IMR-90 (cell line): ENCODE measurements around the gene HPGDS. TPM values are rescaled to one million over a fixed set of nuclear protein-coding genes. Genes with fewer than 3 reads are reported as not detected.

Source experiments
- ATAC-seq: fragments of 200-7000 bp; cut with Tn5 transposase; 2 replicates; pipeline ENCODE4 v1.9.1; 2020; ENCODE audit warnings: low read depth, mild to moderate bottlenecking, moderate library complexity
- Bru-seq: library from RNA; stranded (reverse); fragments of 400-500 nt; gene quantifications from one replicate; lab custom pipeline; 2021; lab: Mats Ljungman, UMichigan
- BruChase-seq, 2 experiments: library from RNA; stranded (reverse); fragments of 400-500 nt; gene quantifications; one replicate each; lab custom pipeline; 2021; lab: Mats Ljungman, UMichigan
- BruUV-seq: library from RNA; stranded (reverse); fragments of 400-500 nt; replicated peaks from 2 replicates; lab custom pipeline; 2021; lab: Mats Ljungman, UMichigan
- CTCF ChIA-PET: fragments of 300-600 bp; formaldehyde crosslinking; extraction: SDS; loops from one replicate; lab custom pipeline; 2021; ENCODE audit warnings: antibody characterized with exemption; lab: Yijun Ruan, JAX
- POLR2A ChIA-PET: fragments of 300-600 bp; sonication (Branson Sonifier 250); formaldehyde crosslinking; loops from one replicate; lab custom pipeline; 2022; ENCODE audit warnings: antibody characterized with exemption; ENCODE audit not compliant: unreplicated experiment; lab: Charles Lee
- DNase-seq: peaks from one replicate; pipeline ENCODE4 v3.0.0; 2013
- H2AFZ ChIP-seq: replicated peaks from 2 replicates; pipeline ENCODE3; 2013; ENCODE audit warnings: low read length, mild to moderate bottlenecking; ENCODE audit not compliant: poor library complexity
- H2AK5ac ChIP-seq: 2 replicates; pipeline ENCODE4 v1.6.1; 2013; ENCODE audit warnings: low read depth, low read length, inconsistent platforms
- H2AK9ac ChIP-seq: replicated peaks from 2 replicates; pipeline ENCODE3; 2013; ENCODE audit warnings: mild to moderate bottlenecking, low read depth, low read length, moderate library complexity; ENCODE audit not compliant: poor library complexity
- H2BK120ac ChIP-seq: 2 replicates; pipeline ENCODE4 v1.6.1; 2013; ENCODE audit warnings: low read depth, low read length, inconsistent platforms
- H2BK15ac ChIP-seq: 3 replicates; pipeline ENCODE4 v1.6.1; 2013; ENCODE audit warnings: low read depth, low read length, inconsistent platforms
- H2BK20ac ChIP-seq: 2 replicates; pipeline ENCODE4 v1.6.1; 2013; ENCODE audit warnings: low read depth, mild to moderate bottlenecking, inconsistent platforms, low read length, moderate library complexity
- H2BK5ac ChIP-seq: 2 replicates; pipeline ENCODE4 v1.6.1; 2013; ENCODE audit warnings: mild to moderate bottlenecking, low read depth, low read length, inconsistent platforms; ENCODE audit not compliant: poor library complexity, severe bottlenecking
- H3K14ac ChIP-seq: replicated peaks from 2 replicates; pipeline ENCODE4 v1.6.1; 2013; ENCODE audit warnings: low read depth, low read length, inconsistent platforms
- H3K18ac ChIP-seq: 2 replicates; pipeline ENCODE4 v1.6.1; 2013; ENCODE audit warnings: low read depth, low read length, control low read depth
- H3K23ac ChIP-seq: 2 replicates; pipeline ENCODE4 v1.6.1; 2013; ENCODE audit warnings: low read depth, low read length, inconsistent platforms
- H3K27ac ChIP-seq: 2 replicates; pipeline ENCODE4 v1.5.1; 2013; ENCODE audit warnings: mild to moderate bottlenecking, control low read depth, low read length; ENCODE audit not compliant: insufficient read depth
- H3K27me3 ChIP-seq: 2 replicates; pipeline ENCODE4 v1.6.1; 2013; ENCODE audit warnings: low read length; ENCODE audit not compliant: control insufficient read depth, insufficient read depth
- H3K36me3 ChIP-seq: 2 replicates; pipeline ENCODE4 v1.6.1; 2013; ENCODE audit warnings: low read length, mixed read lengths; ENCODE audit not compliant: control insufficient read depth, insufficient read depth
- H3K4ac ChIP-seq: 2 replicates; pipeline ENCODE4 v1.6.1; 2013; ENCODE audit warnings: low read depth, low read length, inconsistent platforms
- H3K4me1 ChIP-seq: 2 replicates; pipeline ENCODE4 v1.6.1; 2013; ENCODE audit warnings: low read length, mixed read lengths; ENCODE audit not compliant: control insufficient read depth, insufficient read depth
- H3K4me2 ChIP-seq: 2 replicates; pipeline ENCODE4 v1.6.1; 2013; ENCODE audit warnings: low read depth, mild to moderate bottlenecking, control low read depth, low read length, moderate library complexity
- H3K4me3 ChIP-seq: 2 replicates; pipeline ENCODE4 v1.5.1; 2013; ENCODE audit warnings: low read depth, mild to moderate bottlenecking, control low read depth, low read length, moderate library complexity; ENCODE audit not compliant: insufficient read depth
- H3K56ac ChIP-seq: 2 replicates; pipeline ENCODE4 v1.6.1; 2013; ENCODE audit warnings: low read length, inconsistent platforms; ENCODE audit not compliant: insufficient read depth; ENCODE audit errors: extremely low read depth
- H3K79me1 ChIP-seq, 2 experiments: 2 replicates each; pipeline ENCODE4 v1.6.1; 2013; ENCODE audit warnings: low read length in 2 of 2, inconsistent platforms in 1 of 2, low read depth in 1 of 2
- H3K9ac ChIP-seq: 2 replicates; pipeline ENCODE4 v1.6.1; 2013; ENCODE audit warnings: low read depth, low read length, control low read depth
- H3K9me1 ChIP-seq: 2 replicates; pipeline ENCODE4 v1.6.1; 2013; ENCODE audit warnings: low read length, inconsistent platforms; ENCODE audit not compliant: insufficient read depth
- H3K9me3 ChIP-seq: 2 replicates; pipeline ENCODE4 v1.6.1; 2013; ENCODE audit warnings: low read length; ENCODE audit not compliant: control insufficient read depth, insufficient read depth
- H4K20me1 ChIP-seq: 2 replicates; pipeline ENCODE4 v1.6.1; 2013; ENCODE audit warnings: low read length, inconsistent platforms; ENCODE audit not compliant: insufficient read depth
- H4K5ac ChIP-seq: 2 replicates; pipeline ENCODE4 v1.6.1; 2013; ENCODE audit warnings: mild to moderate bottlenecking, low read depth, low read length, control low read depth
- H4K8ac ChIP-seq, 2 experiments: 2 replicates each; pipeline ENCODE4 v1.6.1; 2013; ENCODE audit warnings: low read depth in 2 of 2, low read length in 2 of 2, control low read depth in 1 of 2, inconsistent platforms in 1 of 2
- H4K91ac ChIP-seq: 2 replicates; pipeline ENCODE4 v1.6.1; 2013; ENCODE audit warnings: low read depth, low read length, inconsistent platforms; ENCODE audit not compliant: insufficient read depth
- BHLHE40 ChIP-seq: fragments of 150-350 bp; IDR thresholded peaks from 2 replicates; pipeline ENCODE4 v1.6.1; 2016; ENCODE audit warnings: mild to moderate bottlenecking, low read depth, low read length
- CEBPB ChIP-seq: IDR thresholded peaks from 2 replicates; pipeline ENCODE4 v1.6.1; 2012; ENCODE audit warnings: low read depth, low read length, improper control_type of control experiment
- CHD1 ChIP-seq: IDR thresholded peaks from 2 replicates; pipeline ENCODE4 v1.6.1; 2012; ENCODE audit warnings: low read depth, low read length, improper control_type of control experiment
- FOS ChIP-seq: fragments of 150-350 bp; IDR thresholded peaks from 2 replicates; pipeline ENCODE4 v1.6.1; 2016; ENCODE audit warnings: low read depth, low read length
- MAZ ChIP-seq: IDR thresholded peaks from 2 replicates; pipeline ENCODE4 v1.6.1; 2012; ENCODE audit warnings: low read depth, mild to moderate bottlenecking, low read length, improper control_type of control experiment, moderate library complexity, borderline replicate concordance
- MXI1 ChIP-seq: IDR thresholded peaks from 2 replicates; pipeline ENCODE4 v1.6.1; 2012; ENCODE audit warnings: low read depth, mild to moderate bottlenecking, low read length, moderate library complexity, borderline replicate concordance
- NFE2L2 ChIP-seq: fragments of 150-350 bp; IDR thresholded peaks from 2 replicates; pipeline ENCODE4 v1.6.1; 2016; ENCODE audit warnings: low read depth, mild to moderate bottlenecking, low read length
- POLR2A ChIP-seq: IDR thresholded peaks from 2 replicates; pipeline ENCODE4 v1.6.1; 2012; ENCODE audit warnings: mild to moderate bottlenecking, low read depth, low read length
- RAD21 ChIP-seq: IDR thresholded peaks from 2 replicates; pipeline ENCODE4 v1.6.1; 2012; ENCODE audit warnings: low read length, improper control_type of control experiment
- RCOR1 ChIP-seq: IDR thresholded peaks from 2 replicates; pipeline ENCODE4 v1.6.1; 2012; ENCODE audit warnings: mild to moderate bottlenecking, low read length, improper control_type of control experiment; ENCODE audit not compliant: insufficient replicate concordance
- SMC3 ChIP-seq: fragments of 150-350 bp; IDR thresholded peaks from 2 replicates; pipeline ENCODE4 v1.6.1; 2016; ENCODE audit warnings: low read depth, mild to moderate bottlenecking, antibody characterized with exemption, low read length, moderate library complexity
- WGBS, 2 experiments: methylation state at CpG; one replicate each; pipeline versions ENCODE4 v1.1.5 to v1.1.7; 2013; ENCODE audit warnings: missing lambda C conversion rate in 2 of 2; ENCODE audit not compliant: insufficient read length in 1 of 2; ENCODE audit errors: extremely low coverage in 2 of 2; 5-methylcytosine and 5-hydroxymethylcytosine counted together
- dilution Hi-C: fragments of 300-500 bp; cut with HindIII; formaldehyde crosslinking; loops from one replicate; pipeline ENCODE4 v1.14.3; 2018; ENCODE audit warnings: low sequenced_read_pairs; ENCODE audit not compliant: unreplicated experiment
- in situ Hi-C: fragments of 300-500 bp; cut with MboI; formaldehyde crosslinking; loops from 3 replicates; pipeline ENCODE4 v1.14.3; 2019; ENCODE audit warnings: low sequenced_read_pairs, inconsistent platforms, mixed read lengths
- intact Hi-C: fragments of 100-400 bp; cut with micrococcal nuclease; formaldehyde crosslinking; loops from 2 replicates; pipeline ENCODE4 v1.10.0; 2022
- long read RNA-seq: library from polyadenylated mRNA; unstranded; transcript quantifications from one replicate; pipeline ENCODE4 v2.0.0, GENCODE V29; 2021; ENCODE audit not compliant: unreplicated experiment
- polyA plus RNA-seq, 3 experiments: library from polyadenylated mRNA; depleted of rRNA; stranded (reverse); fragments of >200 nt; gene quantifications; 2 replicates each; pipeline ENCODE4 v1.2.3, GENCODE V29; 2012; ENCODE audit warnings: low replicate concordance in 1 of 3
- total RNA-seq: library from RNA; depleted of rRNA; stranded (reverse); fragments of >200 nt; gene quantifications from 2 replicates; pipeline ENCODE4 v1.2.3, GENCODE V29; 2012; rRNA removed
- TF ChIP-seq, protein P1 (sequence below): fragments of 150-350 bp; IDR thresholded peaks from 2 replicates; pipeline ENCODE4 v1.6.1; 2017; ENCODE audit warnings: mild to moderate bottlenecking, antibody characterized with exemption, low read length, low read depth
- TF ChIP-seq, protein P2 (sequence below): conservative IDR thresholded peaks from 2 replicates; pipeline ENCODE4 v1.5.1; 2012; ENCODE audit warnings: mild to moderate bottlenecking, low read depth, low read length, improper control_type of control experiment

HPGDS gene
- total RNA-seq = not detected in 2 replicates
- polyA plus RNA-seq (2012; rRNA removed) = not detected in 2 replicates
- polyA plus RNA-seq (2012; cell fraction: cytosol; rRNA removed) = not detected in 2 replicates
- not detected in 2 replicates for polyA plus RNA-seq (2012; cell fraction: nucleus; rRNA removed; ENCODE audit: low replicate concordance)
- Bru-seq, nascent RNA = percentile 1 among the genes with signal in this experiment
- BruChase-seq, experiment 1, labeled RNA remaining after a 6-hour chase = not detected
- BruChase-seq, experiment 2, labeled RNA remaining after a 2-hour chase = not detected
- long read RNA-seq = 0 reads

DNA sequence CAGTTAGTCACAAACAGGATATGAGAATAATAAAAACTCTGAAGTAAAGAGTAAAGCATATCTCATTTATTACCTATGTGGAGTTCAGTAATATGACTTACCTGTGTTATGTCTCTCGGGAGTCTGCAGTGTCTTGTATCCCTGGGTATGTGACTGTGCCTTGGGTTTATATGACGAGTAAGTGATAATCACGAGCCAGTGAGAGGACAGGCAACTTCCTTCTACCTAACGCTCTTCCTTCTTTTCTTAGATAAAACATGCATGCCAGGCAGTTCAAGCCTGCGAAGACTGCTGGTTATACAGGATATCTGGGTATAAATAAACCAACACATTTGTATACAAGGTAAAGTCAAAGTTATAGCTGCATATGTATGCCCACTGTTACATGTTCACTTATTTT lies at the start of gene HPGDS:
Gene HPGDS (minus strand): TSS at position 143 of the 400 bp plus-strand sequence. CDS start 8,207 bp downstream, outside the sequence.
- Histone ChIP-seq H3K4me2 (no peak within 1 kb of the TSS), H2BK5ac (no peak within 1 kb of the TSS), H3K4me3 (no peak within 1 kb of the TSS), H2BK15ac (no peak within 1 kb of the TSS), H3K79me1 (no peaks in the 10 kb centered on the region), H3K9ac (no peak within 1 kb of the TSS), H3K27me3 (peaks cover 2% of the 10 kb centered on the region; the same call in 1 of the 2 replicates), H4K91ac (no peak within 1 kb of the TSS), H2AK9ac (no peak within 1 kb of the TSS), H3K23ac (no peak within 1 kb of the TSS), H2BK120ac (no peak within 1 kb of the TSS), H2AFZ (no peak within 1 kb of the TSS), H4K20me1 (no peaks in the 10 kb centered on the region), H3K36me3 (no peaks in the 10 kb centered on the region), H3K27ac (no peak within 1 kb of the TSS), H3K9me3 (no peaks in the 10 kb centered on the region), H4K8ac (no peak within 1 kb of the TSS), H2AK5ac (no peak within 1 kb of the TSS), H3K56ac (no peak within 1 kb of the TSS), H3K4me1 (no peaks in the 10 kb centered on the region), H3K4ac (no peak within 1 kb of the TSS), H2BK20ac (no peak within 1 kb of the TSS), H3K18ac (no peak within 1 kb of the TSS), H3K14ac (no peak within 1 kb of the TSS), H3K9me1 (no peaks in the 10 kb centered on the region), H4K5ac (no peak within 1 kb of the TSS)
- ATAC-seq (no peak), DNase-seq (no peak)
- POLR2A ChIA-PET = no interaction called here
- TF ChIP-seq, protein P1, sequence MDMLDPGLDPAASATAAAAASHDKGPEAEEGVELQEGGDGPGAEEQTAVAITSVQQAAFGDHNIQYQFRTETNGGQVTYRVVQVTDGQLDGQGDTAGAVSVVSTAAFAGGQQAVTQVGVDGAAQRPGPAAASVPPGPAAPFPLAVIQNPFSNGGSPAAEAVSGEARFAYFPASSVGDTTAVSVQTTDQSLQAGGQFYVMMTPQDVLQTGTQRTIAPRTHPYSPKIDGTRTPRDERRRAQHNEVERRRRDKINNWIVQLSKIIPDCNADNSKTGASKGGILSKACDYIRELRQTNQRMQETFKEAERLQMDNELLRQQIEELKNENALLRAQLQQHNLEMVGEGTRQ = no peak
- TF ChIP-seq NFE2L2 (no peak), MAZ (no peak), CHD1 (no peak), CEBPB (no peak), BHLHE40 (no peak), MXI1 (no peak), FOS (no peak), POLR2A (no peak), SMC3 (no peak), RCOR1 (no peak), RAD21 (no peak)
- TF ChIP-seq, protein P2, sequence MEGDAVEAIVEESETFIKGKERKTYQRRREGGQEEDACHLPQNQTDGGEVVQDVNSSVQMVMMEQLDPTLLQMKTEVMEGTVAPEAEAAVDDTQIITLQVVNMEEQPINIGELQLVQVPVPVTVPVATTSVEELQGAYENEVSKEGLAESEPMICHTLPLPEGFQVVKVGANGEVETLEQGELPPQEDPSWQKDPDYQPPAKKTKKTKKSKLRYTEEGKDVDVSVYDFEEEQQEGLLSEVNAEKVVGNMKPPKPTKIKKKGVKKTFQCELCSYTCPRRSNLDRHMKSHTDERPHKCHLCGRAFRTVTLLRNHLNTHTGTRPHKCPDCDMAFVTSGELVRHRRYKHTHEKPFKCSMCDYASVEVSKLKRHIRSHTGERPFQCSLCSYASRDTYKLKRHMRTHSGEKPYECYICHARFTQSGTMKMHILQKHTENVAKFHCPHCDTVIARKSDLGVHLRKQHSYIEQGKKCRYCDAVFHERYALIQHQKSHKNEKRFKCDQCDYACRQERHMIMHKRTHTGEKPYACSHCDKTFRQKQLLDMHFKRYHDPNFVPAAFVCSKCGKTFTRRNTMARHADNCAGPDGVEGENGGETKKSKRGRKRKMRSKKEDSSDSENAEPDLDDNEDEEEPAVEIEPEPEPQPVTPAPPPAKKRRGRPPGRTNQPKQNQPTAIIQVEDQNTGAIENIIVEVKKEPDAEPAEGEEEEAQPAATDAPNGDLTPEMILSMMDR = no peak
- intact Hi-C loops (no loop called here), in situ Hi-C loops (no loop called here), dilution Hi-C loops (no loop called here)
- CTCF ChIA-PET = no interaction called here
- no CpG with 5 or more reads among the region's 5 CpGs for WGBS, 2 experiments
- no TSS peak for BruUV-seq
